Osteoblast (primary cell): ENCODE measurements around the gene SLC38A10. TPM values are rescaled to one million over a fixed set of nuclear protein-coding genes. Genes with fewer than 3 reads are reported as not detected.

Source experiments
- DNase-seq: peaks from one replicate; pipeline ENCODE4 v3.0.0; 2011; ENCODE audit warnings: low spot score, mixed read lengths; ENCODE audit not compliant: insufficient read length; ENCODE audit errors: missing footprints
- H2AFZ ChIP-seq: 2 replicates; pipeline ENCODE4 v1.6.0; 2011; ENCODE audit warnings: mild to moderate bottlenecking, low read length
- H3K27ac ChIP-seq: 2 replicates; pipeline ENCODE4 v1.5.1; 2011; ENCODE audit warnings: mild to moderate bottlenecking, low read depth, low read length, moderate library complexity
- H3K27me3 ChIP-seq: 2 replicates; pipeline ENCODE4 v1.6.0; 2012; ENCODE audit warnings: mild to moderate bottlenecking, control low read depth, inconsistent platforms, low read length, moderate library complexity; ENCODE audit not compliant: insufficient read depth
- H3K36me3 ChIP-seq: 2 replicates; pipeline ENCODE4 v1.5.1; 2011; ENCODE audit warnings: mild to moderate bottlenecking, low read length, control low read depth, moderate library complexity; ENCODE audit not compliant: insufficient read depth
- H3K4me1 ChIP-seq: 2 replicates; pipeline ENCODE4 v1.5.1; 2011; ENCODE audit warnings: mild to moderate bottlenecking, low read length, control low read depth, moderate library complexity; ENCODE audit not compliant: insufficient read depth
- H3K4me2 ChIP-seq: 2 replicates; pipeline ENCODE4 v1.6.0; 2011; ENCODE audit warnings: mild to moderate bottlenecking, low read length; ENCODE audit not compliant: insufficient read depth
- H3K4me3 ChIP-seq: fragments of 200-600 bp; sonication (generic); 3 replicates; pipeline ENCODE4 v1.5.1; 2012; ENCODE audit warnings: mild to moderate bottlenecking, low read length, inconsistent platforms; ENCODE audit not compliant: insufficient read depth
- H3K79me2 ChIP-seq: 2 replicates; pipeline ENCODE4 v1.6.0; 2012; ENCODE audit warnings: mild to moderate bottlenecking, low read length, control low read depth, inconsistent platforms; ENCODE audit not compliant: insufficient read depth
- H3K9me3 ChIP-seq: 2 replicates; pipeline ENCODE4 v1.5.1; 2011; ENCODE audit warnings: low read depth, low read length, control low read depth
- H4K20me1 ChIP-seq: 2 replicates; pipeline ENCODE4 v1.6.0; 2012; ENCODE audit warnings: mild to moderate bottlenecking, low read length, control low read depth; ENCODE audit not compliant: insufficient read depth
- total RNA-seq: library from RNA; depleted of rRNA; stranded (reverse); fragments of >200 nt; gene quantifications from 2 replicates; pipeline ENCODE4 v1.2.3, GENCODE V29; 2012
- TF ChIP-seq, protein P1 (sequence below): IDR thresholded peaks from 2 replicates; pipeline ENCODE4 v1.5.1; 2011; ENCODE audit warnings: mild to moderate bottlenecking, low read depth, low read length, moderate library complexity; ENCODE audit errors: extremely low read depth

SLC38A10 gene
- total RNA-seq, 1 donor, result 92.6 TPM

DNA sequence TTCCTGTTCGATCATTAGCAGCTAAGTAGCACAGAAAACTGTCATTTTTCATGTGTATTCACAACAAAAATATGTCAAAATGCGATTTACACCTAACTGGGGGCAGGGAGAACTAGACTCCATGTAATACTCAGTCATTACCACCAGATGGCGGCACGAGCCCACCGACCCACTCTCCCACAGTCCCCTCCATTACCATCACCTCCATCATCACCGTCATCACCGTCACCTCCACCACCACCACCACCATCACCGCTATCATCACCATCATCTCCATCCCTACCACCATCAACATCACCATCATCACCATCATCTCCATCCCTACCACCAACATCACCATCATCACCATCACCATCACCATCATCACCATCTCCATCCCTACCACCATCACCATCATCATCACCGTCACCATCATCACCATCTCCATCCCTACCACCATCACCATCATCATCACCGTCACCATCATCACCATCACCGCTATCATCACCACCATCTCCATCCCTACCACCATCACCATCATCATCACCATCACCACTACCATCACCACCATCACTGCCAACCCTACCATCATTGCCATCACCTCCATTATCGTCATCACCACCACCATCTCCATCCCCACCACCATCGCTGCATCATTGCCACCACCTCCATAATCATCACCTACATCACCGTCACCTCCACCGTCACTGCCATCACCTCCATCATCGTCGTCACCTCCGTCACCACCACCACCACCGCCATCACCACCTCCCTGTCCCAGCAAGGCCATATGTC is 41.6 kb downstream of the SLC38A10 start:
- Histone ChIP-seq H3K36me3 (peaks cover 22% of the 10 kb centered on the region), H3K27me3 (no peaks in the 10 kb centered on the region)

DNA sequence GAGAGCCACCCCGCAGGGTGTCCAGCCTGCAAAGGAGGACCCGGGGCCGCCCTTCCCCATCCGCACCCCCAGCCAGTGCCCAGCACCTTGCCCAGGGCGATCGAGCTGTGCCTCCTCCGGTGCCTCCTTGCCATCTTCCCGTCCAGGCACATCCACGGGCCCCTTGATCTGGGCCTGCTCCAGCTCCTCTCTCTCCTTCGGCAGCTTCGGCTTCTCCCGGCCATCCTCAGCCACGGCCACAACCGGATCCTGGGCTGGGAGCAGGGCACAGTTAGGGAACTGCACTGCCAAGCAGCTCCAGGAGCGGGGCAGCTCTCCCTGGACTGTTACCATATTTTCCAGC is 42.1 kb downstream of the SLC38A10 start:
- Histone ChIP-seq H3K9me3 (no peaks in the 10 kb centered on the region), H4K20me1 (peaks cover 45% of the 10 kb centered on the region), H3K4me2 (no peak overlapping the region), H3K36me3 (peaks cover 22% of the 10 kb centered on the region), H3K27me3 (no peaks in the 10 kb centered on the region), H2AFZ (no peak overlapping the region), H3K27ac (no peak overlapping the region), H3K79me2 (peaks cover 8% of the 10 kb centered on the region), H3K4me3 (no peak overlapping the region), H3K4me1 (peaks cover 6% of the 10 kb centered on the region)
- TF ChIP-seq, protein P1, sequence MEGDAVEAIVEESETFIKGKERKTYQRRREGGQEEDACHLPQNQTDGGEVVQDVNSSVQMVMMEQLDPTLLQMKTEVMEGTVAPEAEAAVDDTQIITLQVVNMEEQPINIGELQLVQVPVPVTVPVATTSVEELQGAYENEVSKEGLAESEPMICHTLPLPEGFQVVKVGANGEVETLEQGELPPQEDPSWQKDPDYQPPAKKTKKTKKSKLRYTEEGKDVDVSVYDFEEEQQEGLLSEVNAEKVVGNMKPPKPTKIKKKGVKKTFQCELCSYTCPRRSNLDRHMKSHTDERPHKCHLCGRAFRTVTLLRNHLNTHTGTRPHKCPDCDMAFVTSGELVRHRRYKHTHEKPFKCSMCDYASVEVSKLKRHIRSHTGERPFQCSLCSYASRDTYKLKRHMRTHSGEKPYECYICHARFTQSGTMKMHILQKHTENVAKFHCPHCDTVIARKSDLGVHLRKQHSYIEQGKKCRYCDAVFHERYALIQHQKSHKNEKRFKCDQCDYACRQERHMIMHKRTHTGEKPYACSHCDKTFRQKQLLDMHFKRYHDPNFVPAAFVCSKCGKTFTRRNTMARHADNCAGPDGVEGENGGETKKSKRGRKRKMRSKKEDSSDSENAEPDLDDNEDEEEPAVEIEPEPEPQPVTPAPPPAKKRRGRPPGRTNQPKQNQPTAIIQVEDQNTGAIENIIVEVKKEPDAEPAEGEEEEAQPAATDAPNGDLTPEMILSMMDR, result no peak
- DNase-seq, result no peak

More for the DNA sequence above, 41.6 kb downstream of the SLC38A10 start:
- H2AFZ ChIP-seq, result no peak overlapping the region
- no peaks in the 10 kb centered on the region for H3K9me3 ChIP-seq
- TF ChIP-seq, protein P1, result peak; percentile 78
- DNase-seq, result peak; percentile 97
- H3K4me1 ChIP-seq, result peaks cover 6% of the 10 kb centered on the region
- H4K20me1 ChIP-seq, result peaks cover 45% of the 10 kb centered on the region
- H3K4me2 ChIP-seq, result no peak overlapping the region
- H3K79me2 ChIP-seq, result peaks cover 8% of the 10 kb centered on the region
- H3K4me3 ChIP-seq, result no peak overlapping the region
- no peak overlapping the region for H3K27ac ChIP-seq

GRCh38 chr17:81252326-81252986 is 42.7 kb downstream of the SLC38A10 start:
- H3K4me2 ChIP-seq, result no peak overlapping the region
- H3K4me1 ChIP-seq, result peaks cover 6% of the 10 kb centered on the region
- peaks cover 40% of the 10 kb centered on the region for H4K20me1 ChIP-seq
- H3K79me2 ChIP-seq, result peaks cover 8% of the 10 kb centered on the region
- H3K36me3 ChIP-seq, result peaks cover 22% of the 10 kb centered on the region
- H2AFZ ChIP-seq, result no peak overlapping the region
- TF ChIP-seq, protein P1, result no peak
- no peaks in the 10 kb centered on the region for H3K27me3 ChIP-seq
- DNase-seq, result no peak
- H3K9me3 ChIP-seq, result no peaks in the 10 kb centered on the region
- no peak overlapping the region for H3K27ac ChIP-seq
- no peak overlapping the region for H3K4me3 ChIP-seq

DNA sequence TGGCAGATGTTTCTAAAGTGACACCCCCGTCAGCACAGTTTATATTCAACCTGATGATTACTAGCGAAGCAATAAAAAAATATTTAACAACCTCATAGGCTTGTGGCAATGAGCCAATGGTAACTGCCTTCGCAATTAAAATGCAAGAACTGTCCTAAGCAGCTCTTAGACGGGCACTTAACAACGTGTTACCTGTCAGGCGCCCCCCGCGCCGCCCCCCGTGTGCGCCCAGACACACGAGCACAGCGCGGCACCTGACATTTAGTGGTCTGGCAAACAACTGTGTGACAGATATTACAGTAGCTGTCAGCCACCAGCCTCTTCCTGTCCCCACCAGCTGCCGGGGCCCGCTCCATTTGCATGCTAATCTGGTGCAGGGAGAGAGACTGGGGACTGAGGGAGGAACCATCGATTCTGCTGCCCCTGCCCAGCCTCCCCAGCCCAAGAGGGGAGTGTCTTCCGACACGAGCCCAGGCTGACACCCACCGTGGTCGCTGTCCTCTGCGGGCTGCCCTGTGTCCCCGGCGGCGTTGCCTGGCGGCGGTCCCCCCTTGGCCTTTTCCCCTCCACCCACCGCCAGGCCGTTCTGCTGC is 43.3 kb downstream of the SLC38A10 start:
- Histone ChIP-seq H3K27me3 (no peaks in the 10 kb centered on the region), H3K4me1 (peaks cover 5% of the 10 kb centered on the region), H3K4me2 (no peak overlapping the region), H4K20me1 (peaks cover 33% of the 10 kb centered on the region), H3K4me3 (no peak overlapping the region), H2AFZ (no peak overlapping the region), H3K36me3 (peaks cover 22% of the 10 kb centered on the region), H3K79me2 (peaks cover 8% of the 10 kb centered on the region), H3K9me3 (no peaks in the 10 kb centered on the region), H3K27ac (no peak overlapping the region)
- TF ChIP-seq, protein P1, result no peak
- DNase-seq, result no peak
